WERI-Rb-1 (cell line): ENCODE data around the gene TBC1D10A.

ENCODE experiments used
- DNase-seq: peaks from one replicate; pipeline ENCODE4 v3.0.0-alpha.2; 2020
- H3K27ac ChIP-seq: fragments of 250-450 bp; sonication (Bioruptor Pico); 2 replicates; pipeline ENCODE4 v1.5.1; 2020; ENCODE audit warnings: mild to moderate bottlenecking, moderate library complexity
- H3K27me3 ChIP-seq: fragments of 250-450 bp; sonication (Bioruptor Pico); 2 replicates; pipeline ENCODE4 v1.5.1; 2021; ENCODE audit warnings: mild to moderate bottlenecking, low read depth, moderate library complexity; ENCODE audit not compliant: insufficient read depth, severe bottlenecking
- H3K36me3 ChIP-seq: fragments of 250-450 bp; sonication (Bioruptor Pico); 2 replicates; pipeline ENCODE4 v1.5.1; 2020; ENCODE audit warnings: mild to moderate bottlenecking, moderate library complexity
- H3K4me3 ChIP-seq: 2 replicates; pipeline ENCODE4 v1.5.1; 2011; ENCODE audit warnings: low read depth, mild to moderate bottlenecking, control low read depth, low read length
- H3K9me3 ChIP-seq: fragments of 250-450 bp; sonication (Bioruptor Pico); 2 replicates; pipeline ENCODE4 v1.5.1; 2021; ENCODE audit warnings: mild to moderate bottlenecking, moderate library complexity; ENCODE audit not compliant: severe bottlenecking
- TF ChIP-seq, protein P1 (sequence below): IDR thresholded peaks from 2 replicates; pipeline ENCODE4 v1.5.1; 2011; ENCODE audit warnings: low read depth, mild to moderate bottlenecking, control low read depth, inconsistent platforms, low read length

Gene TBC1D10A

GRCh38 chr22:30334646-30335045, 7.9 kb upstream of the TBC1D10A start:
- no peak for DNase-seq
- TF ChIP-seq, protein P1, sequence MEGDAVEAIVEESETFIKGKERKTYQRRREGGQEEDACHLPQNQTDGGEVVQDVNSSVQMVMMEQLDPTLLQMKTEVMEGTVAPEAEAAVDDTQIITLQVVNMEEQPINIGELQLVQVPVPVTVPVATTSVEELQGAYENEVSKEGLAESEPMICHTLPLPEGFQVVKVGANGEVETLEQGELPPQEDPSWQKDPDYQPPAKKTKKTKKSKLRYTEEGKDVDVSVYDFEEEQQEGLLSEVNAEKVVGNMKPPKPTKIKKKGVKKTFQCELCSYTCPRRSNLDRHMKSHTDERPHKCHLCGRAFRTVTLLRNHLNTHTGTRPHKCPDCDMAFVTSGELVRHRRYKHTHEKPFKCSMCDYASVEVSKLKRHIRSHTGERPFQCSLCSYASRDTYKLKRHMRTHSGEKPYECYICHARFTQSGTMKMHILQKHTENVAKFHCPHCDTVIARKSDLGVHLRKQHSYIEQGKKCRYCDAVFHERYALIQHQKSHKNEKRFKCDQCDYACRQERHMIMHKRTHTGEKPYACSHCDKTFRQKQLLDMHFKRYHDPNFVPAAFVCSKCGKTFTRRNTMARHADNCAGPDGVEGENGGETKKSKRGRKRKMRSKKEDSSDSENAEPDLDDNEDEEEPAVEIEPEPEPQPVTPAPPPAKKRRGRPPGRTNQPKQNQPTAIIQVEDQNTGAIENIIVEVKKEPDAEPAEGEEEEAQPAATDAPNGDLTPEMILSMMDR = no peak

DNA sequence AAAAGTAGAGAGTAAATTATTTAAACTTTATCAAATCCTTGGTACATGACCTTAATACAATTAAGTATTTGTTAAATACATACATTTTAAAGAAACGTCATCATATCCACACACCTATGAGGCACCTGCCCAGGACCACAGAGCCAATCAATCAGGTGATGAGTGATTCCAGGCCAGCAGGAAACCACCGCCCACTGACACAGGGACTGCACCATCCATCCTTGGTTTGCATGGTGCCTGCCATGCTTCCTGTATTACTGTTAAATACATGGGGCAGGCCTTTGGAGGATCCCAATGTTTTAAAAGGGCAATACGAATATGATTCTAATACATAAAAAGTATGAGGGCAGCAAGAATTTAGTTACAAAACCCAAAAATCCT, 7.0 kb upstream of the TBC1D10A start:
- no peak for DNase-seq
- Histone ChIP-seq H3K27ac (no peak overlapping the region), H3K4me3 (no peak overlapping the region), H3K27me3 (no peaks in the 10 kb centered on the region), H3K9me3 (no peaks in the 10 kb centered on the region), H3K36me3 (peaks cover 68% of the 10 kb centered on the region)
- TF ChIP-seq, protein P1 = no peak

More at GRCh38 chr22:30334646-30335045, 7.9 kb upstream of the TBC1D10A start:
- Histone ChIP-seq H3K27ac (no peak overlapping the region), H3K36me3 (peaks cover 77% of the 10 kb centered on the region), H3K27me3 (no peaks in the 10 kb centered on the region), H3K4me3 (no peak overlapping the region), H3K9me3 (no peaks in the 10 kb centered on the region)

DNA sequence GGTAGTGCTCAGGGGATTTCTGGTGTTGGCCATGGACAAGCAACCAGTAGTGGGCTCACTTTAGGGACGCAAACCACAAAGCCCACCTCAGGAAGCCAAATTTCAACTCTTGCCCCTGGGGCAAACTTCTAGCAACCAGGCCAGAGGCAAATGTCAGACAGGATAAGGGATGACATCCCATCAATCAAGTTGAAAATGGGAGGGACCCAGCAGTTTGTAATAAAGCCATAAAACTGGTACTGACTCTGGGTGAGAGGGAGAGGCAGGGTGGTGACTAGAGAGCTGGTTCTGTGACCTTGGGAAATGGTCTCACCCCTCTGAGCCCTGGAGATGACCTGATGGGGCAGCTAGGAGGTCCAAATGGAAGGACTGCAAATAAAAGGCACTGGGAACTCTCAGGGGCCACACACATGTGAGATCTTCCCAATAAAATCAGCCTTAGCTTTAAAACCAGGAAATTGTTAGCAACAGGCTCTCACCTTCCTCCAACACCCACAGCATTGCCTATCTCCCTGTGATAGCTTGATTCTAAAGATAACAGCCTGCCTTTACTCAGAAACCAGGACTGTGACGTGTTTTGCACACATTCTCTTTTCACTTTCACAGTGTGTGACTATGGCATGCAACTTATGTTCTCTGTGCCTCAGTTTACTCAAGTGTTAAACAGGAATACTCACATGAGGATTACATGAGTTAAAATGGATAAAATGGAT, 6.4 kb upstream of the TBC1D10A start:
- H3K27ac ChIP-seq = no peak overlapping the region
- TF ChIP-seq, protein P1 = no peak
- no peak overlapping the region for H3K4me3 ChIP-seq
- H3K36me3 ChIP-seq = peaks cover 64% of the 10 kb centered on the region
- no peaks in the 10 kb centered on the region for H3K9me3 ChIP-seq
- H3K27me3 ChIP-seq = no peaks in the 10 kb centered on the region
- no peak for DNase-seq

DNA sequence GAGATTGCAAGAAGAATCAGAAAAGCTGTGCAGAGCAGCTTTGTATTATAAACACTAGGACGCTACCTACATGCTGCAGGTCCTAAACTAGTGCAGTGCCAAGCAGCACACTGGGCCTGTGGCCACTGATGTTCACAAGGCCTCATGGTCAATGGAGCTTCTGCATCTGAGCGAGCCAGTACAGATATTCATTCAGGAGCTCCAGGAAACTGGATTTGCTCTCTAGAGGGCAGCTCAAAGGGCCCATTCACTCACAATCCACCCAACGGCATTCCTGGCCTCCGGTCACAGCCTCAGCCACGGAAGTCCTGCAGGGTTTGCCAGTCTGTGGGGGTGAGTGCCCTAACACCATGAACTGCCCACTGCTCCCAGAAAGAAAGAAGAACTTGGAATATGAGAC, 5.8 kb upstream of the TBC1D10A start:
- DNase-seq = no peak
- Histone ChIP-seq H3K9me3 (no peaks in the 10 kb centered on the region), H3K27ac (no peak overlapping the region), H3K4me3 (no peak overlapping the region), H3K27me3 (no peaks in the 10 kb centered on the region), H3K36me3 (peaks cover 58% of the 10 kb centered on the region)
- TF ChIP-seq, protein P1 = no peak

GRCh38 chr22:30328466-30329049, 1.8 kb upstream of the TBC1D10A start:
- TF ChIP-seq, protein P1 = no peak
- H3K36me3 ChIP-seq = peaks cover 19% of the 10 kb centered on the region
- no peaks in the 10 kb centered on the region for H3K9me3 ChIP-seq
- no peak overlapping the region for H3K4me3 ChIP-seq
- no peaks in the 10 kb centered on the region for H3K27me3 ChIP-seq
- no peak for DNase-seq
- no peak overlapping the region for H3K27ac ChIP-seq
